HG03108 (cell line): ENCODE measurements around the gene BOLA2.
A peak's percentile ranks its signal among the peaks of the same experiment; 100 is the strongest.
"Not testable (repeated sequence)": the region's sequence is repeated elsewhere in the genome, so short reads cannot be mapped to it uniquely, and the experiment has no call there.

Source experiments
- ATAC-seq: cut with Tn5 transposase; IDR thresholded peaks from one replicate; pipeline ENCODE4 v1.9.1; 2021; ENCODE audit warnings: moderate library complexity; ENCODE audit not compliant: unreplicated experiment

BOLA2 gene

GRCh38 chr16:29454269-29454668 is at the start of gene BOLA2, which contains the start of gene SLX1B:
Gene BOLA2 (minus strand): TSS chr16:29454351. CDS start chr16:29454253, 98 bp downstream.
Gene SLX1B (plus strand): TSS chr16:29454533.
- ATAC-seq, result peak; percentile 84

- ATAC-seq, result not testable (repeated sequence)
Measured at GRCh38 chr16:29482276-29482675, 28.1 kb upstream of the BOLA2 start.

GRCh38 chr16:29472065-29472464 is 17.9 kb upstream of the BOLA2 start:
- ATAC-seq, result not testable (repeated sequence)

- not testable (repeated sequence) for ATAC-seq
Measured at GRCh38 chr16:29469660-29470059, 15.5 kb upstream of the BOLA2 start.

GRCh38 chr16:29467654-29468366 is 13.7 kb upstream of the BOLA2 start:
- not testable (repeated sequence) for ATAC-seq

GRCh38 chr16:29466904-29467303 is 12.8 kb upstream of the BOLA2 start:
- not testable (repeated sequence) for ATAC-seq

GRCh38 chr16:29465985-29466824 is 12.1 kb upstream of the BOLA2 start:
- not testable (repeated sequence) for ATAC-seq

- not testable (repeated sequence) for ATAC-seq
Measured at GRCh38 chr16:29460647-29461030, 6.5 kb upstream of the BOLA2 start.

GRCh38 chr16:29459706-29460646 is 5.8 kb upstream of the BOLA2 start, which contains the start of gene SULT1A4:
Gene SULT1A4 (plus strand): TSS chr16:29459913. CDS start chr16:29461386, 1,473 bp downstream.
- not testable (repeated sequence) for ATAC-seq

GRCh38 chr16:29457660-29458059 is 3.5 kb upstream of the BOLA2 start:
- ATAC-seq, result not testable (repeated sequence)

GRCh38 chr16:29454828-29455227 is 677 bp upstream of the BOLA2 start:
- peak; percentile 48 for ATAC-seq

- not testable (repeated sequence) for ATAC-seq
Measured at GRCh38 chr16:29453754-29454153, 397 bp downstream of the BOLA2 start.

- not testable (repeated sequence) for ATAC-seq
Measured at GRCh38 chr16:29425390-29425789, 28.8 kb downstream of the BOLA2 start.

GRCh38 chr16:29423587-29423986 is 30.6 kb downstream of the BOLA2 start:
- not testable (repeated sequence) for ATAC-seq

GRCh38 chr16:29405249-29405648 is 48.9 kb downstream of the BOLA2 start:
- ATAC-seq, result not testable (repeated sequence)
